Osteocyte (in vitro differentiated cells): ENCODE measurements around the gene PITPNM3. TPM values are rescaled to one million over a fixed set of nuclear protein-coding genes. Genes with fewer than 3 reads are reported as not detected.

Experiments used
- DNase-seq: peaks from one replicate; pipeline ENCODE4 v3.0.0; 2021; ENCODE audit warnings: mixed read lengths; ENCODE audit not compliant: unreplicated experiment; ENCODE audit errors: extremely low spot score
- H3K27ac Mint-ChIP-seq: one replicate; pipeline ENCODE4 v1.8.0; 2021; ENCODE audit warnings: mild to moderate bottlenecking, mixed read lengths; ENCODE audit not compliant: unreplicated experiment
- H3K27me3 Mint-ChIP-seq: one replicate; pipeline ENCODE4 v1.8.0; 2021; ENCODE audit warnings: mixed read lengths; ENCODE audit not compliant: unreplicated experiment
- H3K36me3 Mint-ChIP-seq: one replicate; pipeline ENCODE4 v1.8.0; 2021; ENCODE audit warnings: mixed read lengths; ENCODE audit not compliant: unreplicated experiment
- H3K4me1 Mint-ChIP-seq: one replicate; pipeline ENCODE4 v1.8.0; 2021; ENCODE audit warnings: mixed read lengths; ENCODE audit not compliant: unreplicated experiment
- H3K4me3 Mint-ChIP-seq: one replicate; pipeline ENCODE4 v1.8.0; 2021; ENCODE audit warnings: mild to moderate bottlenecking, moderate library complexity, mixed read lengths; ENCODE audit not compliant: unreplicated experiment
- H3K9me3 Mint-ChIP-seq: one replicate; pipeline ENCODE4 v1.8.0; 2021; ENCODE audit warnings: mixed read lengths; ENCODE audit not compliant: unreplicated experiment
- total RNA-seq: library from RNA; stranded (reverse); gene quantifications from 2 replicates; pipeline ENCODE4 v1.2.1, GENCODE V29; 2021
- TF ChIP-seq, protein P1 (sequence below): fragments of 200-600 bp; sonication (generic); IDR thresholded peaks from 2 replicates; pipeline ENCODE4 v1.5.0; 2021; ENCODE audit warnings: antibody characterized with exemption, mild to moderate bottlenecking, moderate library complexity

The PITPNM3 gene
- total RNA-seq, 1 donor from 2014 or later = 0.94 TPM

DNA sequence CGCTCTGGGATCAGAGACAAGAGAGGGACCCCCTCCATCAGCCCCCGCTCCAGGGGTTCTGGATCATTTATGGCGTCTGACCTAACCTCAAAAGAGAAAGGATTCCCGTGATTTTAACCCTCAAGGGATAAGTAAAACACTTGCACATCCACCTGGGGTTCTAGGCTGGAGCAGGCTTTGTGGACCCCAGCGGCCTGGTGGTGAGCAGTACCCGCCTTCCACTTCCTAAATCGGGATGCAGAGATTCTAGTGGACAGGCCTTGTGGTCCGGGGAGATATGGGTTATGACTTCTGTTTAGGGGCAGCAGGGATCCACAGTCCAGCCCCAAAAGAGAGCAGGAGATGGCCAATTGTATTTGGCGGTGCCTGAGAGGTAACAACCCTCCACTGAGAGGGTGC lies 684 bp upstream of the PITPNM3 start:
- H3K9me3 Mint-ChIP-seq = no peaks in the 10 kb centered on the region
- H3K27me3 Mint-ChIP-seq = peaks cover 26% of the 10 kb centered on the region
- no peak overlapping the region for H3K27ac Mint-ChIP-seq
- no peak for DNase-seq
- H3K36me3 Mint-ChIP-seq = no peaks in the 10 kb centered on the region
- peaks cover 15% of the 10 kb centered on the region for H3K4me1 Mint-ChIP-seq
- peak overlapping the region; percentile 63 for H3K4me3 Mint-ChIP-seq
- TF ChIP-seq, protein P1, sequence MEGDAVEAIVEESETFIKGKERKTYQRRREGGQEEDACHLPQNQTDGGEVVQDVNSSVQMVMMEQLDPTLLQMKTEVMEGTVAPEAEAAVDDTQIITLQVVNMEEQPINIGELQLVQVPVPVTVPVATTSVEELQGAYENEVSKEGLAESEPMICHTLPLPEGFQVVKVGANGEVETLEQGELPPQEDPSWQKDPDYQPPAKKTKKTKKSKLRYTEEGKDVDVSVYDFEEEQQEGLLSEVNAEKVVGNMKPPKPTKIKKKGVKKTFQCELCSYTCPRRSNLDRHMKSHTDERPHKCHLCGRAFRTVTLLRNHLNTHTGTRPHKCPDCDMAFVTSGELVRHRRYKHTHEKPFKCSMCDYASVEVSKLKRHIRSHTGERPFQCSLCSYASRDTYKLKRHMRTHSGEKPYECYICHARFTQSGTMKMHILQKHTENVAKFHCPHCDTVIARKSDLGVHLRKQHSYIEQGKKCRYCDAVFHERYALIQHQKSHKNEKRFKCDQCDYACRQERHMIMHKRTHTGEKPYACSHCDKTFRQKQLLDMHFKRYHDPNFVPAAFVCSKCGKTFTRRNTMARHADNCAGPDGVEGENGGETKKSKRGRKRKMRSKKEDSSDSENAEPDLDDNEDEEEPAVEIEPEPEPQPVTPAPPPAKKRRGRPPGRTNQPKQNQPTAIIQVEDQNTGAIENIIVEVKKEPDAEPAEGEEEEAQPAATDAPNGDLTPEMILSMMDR = no peak

DNA sequence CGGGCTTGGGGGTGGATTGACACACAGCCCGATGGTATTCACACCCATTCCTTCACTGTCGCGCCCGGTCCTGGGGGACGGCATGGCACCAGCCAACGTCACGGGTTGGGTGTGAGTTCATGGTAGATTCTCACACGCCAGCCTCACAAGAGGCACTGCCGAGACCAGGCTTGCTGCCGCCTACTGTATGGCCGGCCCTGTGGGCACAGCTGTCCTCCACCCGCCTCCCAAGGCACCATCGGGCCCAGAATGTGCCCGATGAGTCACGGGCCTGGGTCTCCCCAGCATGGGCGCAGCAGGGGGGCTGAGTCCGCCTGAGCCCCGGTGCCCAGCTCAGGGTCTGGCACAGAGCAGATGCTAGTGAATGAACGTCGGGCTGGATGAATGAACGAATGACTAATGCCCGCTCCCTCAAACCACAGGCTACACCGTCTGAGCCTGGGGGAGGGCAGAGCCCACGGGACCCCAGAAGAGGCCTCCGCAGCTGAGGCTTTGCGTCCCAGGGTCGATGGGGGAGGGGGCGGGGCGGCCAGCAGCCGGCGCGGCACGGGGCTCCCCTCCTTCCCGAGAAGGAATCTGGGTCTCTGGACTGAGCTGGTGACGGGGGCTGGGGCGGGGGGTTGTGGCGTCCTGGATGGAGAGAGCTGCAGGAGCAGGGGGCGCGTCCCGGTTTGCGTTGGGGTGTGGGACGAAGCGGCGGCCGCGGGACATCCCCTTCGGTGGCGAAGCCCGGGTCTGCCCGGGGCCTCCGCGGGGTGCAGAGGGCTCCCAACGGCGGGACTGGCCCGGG lies 829 bp downstream of the PITPNM3 start:
- TF ChIP-seq, protein P1 = no peak
- no peaks in the 10 kb centered on the region for H3K9me3 Mint-ChIP-seq
- no peak overlapping the region for H3K27ac Mint-ChIP-seq
- H3K27me3 Mint-ChIP-seq = peaks cover 26% of the 10 kb centered on the region
- peak overlapping the region; percentile 77 for H3K4me3 Mint-ChIP-seq
- H3K4me1 Mint-ChIP-seq = peaks cover 15% of the 10 kb centered on the region
- DNase-seq = no peak
- no peaks in the 10 kb centered on the region for H3K36me3 Mint-ChIP-seq

DNA sequence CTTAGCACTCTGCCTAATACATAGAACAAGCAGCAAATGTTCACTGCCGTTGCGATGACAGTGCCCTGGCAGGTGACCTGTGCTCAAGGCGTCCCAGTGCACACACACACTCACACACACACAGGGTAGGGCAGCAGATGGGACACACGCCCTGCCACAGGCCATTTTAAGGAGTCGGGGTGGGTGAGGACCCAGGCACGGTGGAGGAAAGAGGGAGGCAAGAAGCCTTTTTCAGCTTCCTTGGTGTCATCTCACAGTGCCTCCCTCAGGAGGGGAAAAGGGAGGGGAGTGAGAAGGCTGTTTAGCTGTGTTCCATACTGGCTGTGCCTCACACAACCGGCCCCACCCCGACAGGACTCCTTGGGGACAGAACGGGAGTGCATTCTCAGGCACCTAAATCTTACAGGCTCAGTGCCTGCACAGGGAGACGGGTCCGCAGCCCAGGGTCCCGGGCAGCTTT lies 1.5 kb downstream of the PITPNM3 start:
- Mint-ChIP-seq H3K4me1 (peaks cover 15% of the 10 kb centered on the region), H3K36me3 (no peaks in the 10 kb centered on the region), H3K27me3 (peaks cover 26% of the 10 kb centered on the region), H3K27ac (no peak overlapping the region), H3K4me3 (peak overlapping the region; percentile 77), H3K9me3 (no peaks in the 10 kb centered on the region)
- DNase-seq = no peak
- TF ChIP-seq, protein P1 = no peak

DNA sequence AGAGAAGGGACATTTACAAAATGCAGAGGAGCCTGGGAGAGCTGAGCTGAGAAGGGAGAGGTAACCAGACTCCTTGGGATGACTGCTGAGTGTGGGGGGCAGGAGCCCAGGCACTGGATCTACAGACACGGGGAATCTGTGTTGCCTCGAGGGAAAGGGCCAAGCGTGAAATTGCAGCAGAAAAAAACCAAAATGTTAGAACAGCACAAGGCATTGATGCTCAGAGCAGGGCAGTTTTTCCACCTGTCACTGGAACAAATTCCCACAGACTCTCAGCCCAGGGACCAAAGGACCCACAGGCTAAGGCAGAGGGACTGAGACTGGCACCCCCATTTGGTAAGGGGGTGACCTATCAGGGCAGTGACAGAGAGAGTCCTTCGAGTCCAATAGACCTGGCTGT lies 2.0 kb downstream of the PITPNM3 start:
- Mint-ChIP-seq H3K36me3 (no peaks in the 10 kb centered on the region), H3K27me3 (peaks cover 26% of the 10 kb centered on the region), H3K4me3 (peak overlapping the region; percentile 18), H3K27ac (no peak overlapping the region), H3K9me3 (no peaks in the 10 kb centered on the region), H3K4me1 (peaks cover 15% of the 10 kb centered on the region)
- DNase-seq = no peak
- TF ChIP-seq, protein P1 = no peak

DNA sequence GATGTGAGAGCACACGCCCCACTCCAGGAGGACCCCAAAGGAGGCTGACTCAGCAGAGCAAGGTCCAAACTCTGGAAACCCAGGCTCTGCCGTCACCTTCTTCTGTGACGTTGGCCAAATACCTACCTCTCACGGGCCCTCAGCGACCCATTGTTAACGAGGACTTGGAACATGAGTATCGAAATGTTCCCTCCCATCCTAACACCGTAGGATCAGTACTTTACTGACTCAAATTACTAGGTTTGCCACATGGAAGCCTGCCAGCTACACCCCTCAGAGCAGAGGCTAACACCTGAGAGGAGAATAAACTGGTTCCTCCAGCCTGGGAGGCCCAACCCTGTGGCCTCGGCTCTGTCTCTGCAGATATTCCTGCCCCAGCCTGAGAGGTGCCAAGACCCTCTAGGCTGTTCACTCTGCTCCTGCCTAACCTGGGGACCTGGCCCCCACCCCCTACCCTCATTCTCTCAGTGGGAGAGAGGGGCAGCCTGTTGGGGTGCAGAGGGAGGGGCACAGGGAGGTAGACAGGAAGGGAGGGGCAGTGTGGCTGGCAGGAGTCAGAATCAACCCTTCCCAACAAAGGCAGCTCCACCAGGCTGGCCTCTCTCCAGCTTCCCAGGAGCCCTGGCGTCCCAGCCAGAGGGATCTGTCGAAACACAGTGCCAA lies 4.4 kb downstream of the PITPNM3 start:
- no peak overlapping the region for H3K27ac Mint-ChIP-seq
- TF ChIP-seq, protein P1 = no peak
- no peak overlapping the region for H3K4me3 Mint-ChIP-seq
- peaks cover 29% of the 10 kb centered on the region for H3K27me3 Mint-ChIP-seq
- DNase-seq = no peak
- H3K4me1 Mint-ChIP-seq = peaks cover 15% of the 10 kb centered on the region
- no peaks in the 10 kb centered on the region for H3K9me3 Mint-ChIP-seq
- H3K36me3 Mint-ChIP-seq = no peaks in the 10 kb centered on the region
